Mesendoderm (in vitro differentiated cells): Measurements from ENCODE around the gene EVA1C.

Experiments used
- DNase-seq: peaks from one replicate; pipeline ENCODE4 v3.0.0; 2013
- H2AK5ac ChIP-seq: 2 replicates; pipeline ENCODE4 v1.6.1; 2013; ENCODE audit warnings: low read length, inconsistent platforms
- H2BK120ac ChIP-seq: 2 replicates; pipeline ENCODE4 v1.6.1; 2013; ENCODE audit warnings: low read depth, mild to moderate bottlenecking, low read length, moderate library complexity, mixed read lengths
- H2BK15ac ChIP-seq: replicated peaks from 2 replicates; pipeline ENCODE4 v1.6.1; 2013; ENCODE audit warnings: low read depth, mild to moderate bottlenecking, moderate library complexity
- H2BK5ac ChIP-seq: 2 replicates; pipeline ENCODE4 v1.6.1; 2013; ENCODE audit warnings: low read length, inconsistent platforms
- H3K18ac ChIP-seq: 2 replicates; pipeline ENCODE4 v1.6.1; 2013; ENCODE audit warnings: mild to moderate bottlenecking, low read length, mixed read lengths
- H3K23ac ChIP-seq: one replicate; pipeline ENCODE4 v1.6.1; 2013; ENCODE audit warnings: low read length
- H3K27ac ChIP-seq: 2 replicates; pipeline ENCODE4 v1.5.1; 2013; ENCODE audit warnings: low read depth, mild to moderate bottlenecking, inconsistent platforms, low read length, moderate library complexity
- H3K27me3 ChIP-seq: 2 replicates; pipeline ENCODE4 v1.6.1; 2013; ENCODE audit warnings: low read length, control low read depth, mild to moderate bottlenecking, inconsistent platforms; ENCODE audit not compliant: insufficient read depth, poor library complexity
- H3K36me3 ChIP-seq: 2 replicates; pipeline ENCODE4 v1.6.1; 2013; ENCODE audit warnings: low read length, inconsistent platforms; ENCODE audit not compliant: control insufficient read depth, insufficient read depth
- H3K4ac ChIP-seq: one replicate; pipeline ENCODE4 v1.6.1; 2013; ENCODE audit warnings: low read depth, mild to moderate bottlenecking, low read length, moderate library complexity
- H3K4me1 ChIP-seq: 2 replicates; pipeline ENCODE4 v1.6.1; 2013; ENCODE audit warnings: low read depth, low read length, inconsistent platforms; ENCODE audit not compliant: control insufficient read depth
- H3K4me2 ChIP-seq: 2 replicates; pipeline ENCODE4 v1.6.1; 2013; ENCODE audit warnings: low read length
- H3K4me3 ChIP-seq: 2 replicates; pipeline ENCODE4 v1.5.1; 2013; ENCODE audit warnings: mild to moderate bottlenecking, low read length
- H3K56ac ChIP-seq: one replicate; pipeline ENCODE4 v1.6.1; 2013; ENCODE audit warnings: low read length
- H3K79me1 ChIP-seq: 2 replicates; pipeline ENCODE4 v1.6.1; 2013; ENCODE audit warnings: low read length, inconsistent platforms
- H3K79me2 ChIP-seq: 2 replicates; pipeline ENCODE4 v1.6.1; 2013; ENCODE audit warnings: mild to moderate bottlenecking, low read length; ENCODE audit not compliant: control insufficient read depth, insufficient read depth
- H3K9ac ChIP-seq: 2 replicates; pipeline ENCODE4 v1.6.1; 2013; ENCODE audit warnings: low read length, inconsistent platforms
- H4K5ac ChIP-seq: one replicate; pipeline ENCODE4 v1.6.1; 2013; ENCODE audit warnings: low read length
- H4K8ac ChIP-seq: one replicate; pipeline ENCODE4 v1.6.1; 2013; ENCODE audit warnings: low read depth, mild to moderate bottlenecking, control low read depth, low read length, moderate library complexity
- WGBS: extraction: QIAGEN DNeasy Blood & Tissue Kit; methylation state at CpG from one replicate; pipeline ENCODE4 v1.1.7; 2013; ENCODE audit warnings: low lambda C conversion rate, missing lambda C conversion rate; ENCODE audit not compliant: insufficient coverage; ENCODE audit errors: extremely low coverage; 5-methylcytosine and 5-hydroxymethylcytosine counted together

Gene EVA1C

DNA sequence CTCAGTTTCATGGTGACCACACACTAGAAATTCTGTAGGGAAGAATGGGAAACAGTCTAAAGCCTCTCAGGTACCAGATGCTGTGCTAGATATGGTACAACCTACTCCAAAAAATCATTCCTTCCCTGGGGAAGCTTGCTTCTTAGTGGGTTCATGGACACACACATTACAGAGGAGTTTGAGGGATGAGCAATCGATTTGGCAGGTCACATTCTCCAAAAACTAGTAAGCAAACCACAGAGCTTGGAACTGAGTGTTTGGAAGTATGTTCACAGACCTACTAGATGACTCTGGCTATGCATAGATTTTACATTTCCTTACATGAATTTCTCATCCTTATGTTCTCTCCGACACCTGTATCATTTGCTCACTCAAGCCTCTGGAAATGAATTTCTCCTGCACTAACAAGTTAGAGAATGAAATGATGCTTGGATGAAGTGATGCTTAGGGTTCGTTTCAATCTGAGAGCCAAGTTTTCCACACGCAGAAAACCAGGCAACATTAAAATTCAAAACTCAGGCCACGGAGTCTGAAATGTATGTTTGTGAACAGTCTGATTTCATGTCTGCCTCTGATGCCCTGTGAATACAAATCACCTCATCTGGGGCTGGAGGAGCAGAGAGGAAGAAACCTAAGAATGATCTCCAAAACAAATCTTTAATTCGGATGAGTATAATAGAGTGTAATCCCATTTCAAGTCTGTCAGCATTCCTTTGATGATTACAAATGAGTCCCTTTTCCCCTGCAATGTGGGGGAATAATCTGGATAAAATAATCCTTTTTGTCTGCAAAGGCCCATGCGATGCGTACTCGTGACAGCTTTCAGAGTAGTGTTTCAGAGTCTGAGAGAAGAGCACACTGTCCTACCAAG lies 11.0 kb downstream of the EVA1C start:
- Histone ChIP-seq H3K79me1 (no peaks in the 10 kb centered on the region), H3K36me3 (no peaks in the 10 kb centered on the region), H3K27ac (no peak overlapping the region), H3K9ac (no peak overlapping the region), H2BK120ac (no peak overlapping the region), H3K79me2 (no peaks in the 10 kb centered on the region), H3K4me1 (no peaks in the 10 kb centered on the region), H4K8ac (no peak overlapping the region), H2AK5ac (no peak overlapping the region), H3K18ac (no peak overlapping the region), H3K4me3 (no peak overlapping the region), H3K4ac (no peak overlapping the region), H4K5ac (no peak overlapping the region), H3K4me2 (no peak overlapping the region), H3K56ac (no peak overlapping the region), H2BK15ac (no peak overlapping the region), H3K27me3 (no peaks in the 10 kb centered on the region), H2BK5ac (no peak overlapping the region), H3K23ac (no peak overlapping the region)
- WGBS, result no CpG with 5 or more reads among the region's 9 CpGs
- DNase-seq, result no peak

DNA sequence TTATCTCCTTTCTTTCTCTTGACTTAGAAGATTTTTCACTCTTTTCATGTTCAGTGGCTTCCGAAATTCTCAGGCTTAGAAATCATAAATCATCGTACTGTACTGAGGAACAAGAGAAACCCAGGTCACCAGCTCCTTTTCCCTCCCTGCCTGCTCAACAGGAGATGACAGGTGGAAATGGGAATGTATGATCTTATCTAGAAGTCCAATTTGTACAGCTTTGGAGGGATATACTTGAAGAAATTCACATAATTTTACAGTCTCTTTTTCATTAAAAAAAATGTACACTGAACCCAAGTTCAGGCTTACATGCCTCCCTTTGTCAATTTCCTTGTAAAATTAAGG lies 11.7 kb downstream of the EVA1C start:
- H2AK5ac ChIP-seq, result no peak overlapping the region
- WGBS, result no CpG with 5 or more reads among the region's 2 CpGs
- H3K56ac ChIP-seq, result no peak overlapping the region
- no peak overlapping the region for H2BK15ac ChIP-seq
- no peak for DNase-seq
- no peak overlapping the region for H4K5ac ChIP-seq
- no peak overlapping the region for H3K9ac ChIP-seq
- no peak overlapping the region for H3K4ac ChIP-seq
- no peak overlapping the region for H3K4me2 ChIP-seq
- H3K27me3 ChIP-seq, result no peaks in the 10 kb centered on the region
- no peaks in the 10 kb centered on the region for H3K4me1 ChIP-seq
- H2BK120ac ChIP-seq, result no peak overlapping the region
- no peak overlapping the region for H3K18ac ChIP-seq
- H4K8ac ChIP-seq, result no peak overlapping the region
- H3K79me1 ChIP-seq, result no peaks in the 10 kb centered on the region
- H3K4me3 ChIP-seq, result no peak overlapping the region
- no peak overlapping the region for H3K23ac ChIP-seq
- H2BK5ac ChIP-seq, result no peak overlapping the region
- H3K79me2 ChIP-seq, result no peaks in the 10 kb centered on the region
- H3K36me3 ChIP-seq, result no peaks in the 10 kb centered on the region
- H3K27ac ChIP-seq, result no peak overlapping the region

DNA sequence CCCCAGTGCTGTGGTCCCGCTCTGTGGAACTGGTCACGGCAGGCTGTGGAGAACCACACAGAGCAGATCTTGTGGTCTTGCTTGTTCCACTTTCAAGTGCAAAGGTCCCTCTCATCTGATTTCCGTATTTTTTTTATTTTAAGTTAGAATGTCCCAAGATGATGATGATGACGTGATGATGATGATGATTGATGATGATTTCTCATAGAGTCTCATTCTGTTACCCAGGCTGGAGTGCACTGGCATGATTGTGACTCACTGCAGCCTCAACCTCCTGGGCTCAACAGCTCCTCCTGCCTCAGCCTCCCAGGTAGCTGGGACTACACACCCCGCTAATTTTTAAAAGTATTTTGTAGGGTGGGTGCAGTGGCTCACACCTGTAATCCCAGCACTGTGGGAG lies 12.2 kb downstream of the EVA1C start:
- H3K79me1 ChIP-seq, result no peaks in the 10 kb centered on the region
- no peak overlapping the region for H3K4me3 ChIP-seq
- H3K36me3 ChIP-seq, result no peaks in the 10 kb centered on the region
- no CpG with 5 or more reads among the region's 5 CpGs for WGBS
- H3K27ac ChIP-seq, result no peak overlapping the region
- no peak overlapping the region for H2BK120ac ChIP-seq
- H3K23ac ChIP-seq, result no peak overlapping the region
- H2BK15ac ChIP-seq, result no peak overlapping the region
- H3K4ac ChIP-seq, result no peak overlapping the region
- no peak overlapping the region for H2AK5ac ChIP-seq
- no peak overlapping the region for H3K56ac ChIP-seq
- no peak overlapping the region for H2BK5ac ChIP-seq
- no peak overlapping the region for H3K9ac ChIP-seq
- no peak overlapping the region for H3K4me2 ChIP-seq
- H3K79me2 ChIP-seq, result no peaks in the 10 kb centered on the region
- no peaks in the 10 kb centered on the region for H3K4me1 ChIP-seq
- no peak overlapping the region for H4K5ac ChIP-seq
- no peaks in the 10 kb centered on the region for H3K27me3 ChIP-seq
- no peak overlapping the region for H4K8ac ChIP-seq
- no peak for DNase-seq
- no peak overlapping the region for H3K18ac ChIP-seq

DNA sequence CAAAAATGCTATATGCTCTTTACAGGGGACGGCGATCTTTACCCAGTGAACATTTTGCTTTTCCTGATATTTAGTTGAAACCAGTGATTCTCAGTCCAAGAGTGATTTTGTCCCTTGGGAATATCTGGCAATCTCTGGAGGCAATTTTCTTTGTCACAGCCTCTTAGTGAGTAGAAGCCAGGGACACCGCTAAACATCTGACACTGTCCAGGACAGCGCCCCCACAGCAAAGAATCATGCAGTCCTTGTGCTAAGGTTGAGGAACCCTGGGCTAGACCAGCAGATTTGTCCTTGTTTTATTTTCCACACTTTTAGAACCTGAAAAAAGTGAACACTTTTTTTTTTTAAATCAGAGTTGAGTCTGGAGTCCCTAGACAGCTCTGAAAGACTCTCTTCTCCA lies 13.1 kb downstream of the EVA1C start:
- no peak overlapping the region for H3K23ac ChIP-seq
- WGBS, result no CpG with 5 or more reads among the region's 4 CpGs
- no peaks in the 10 kb centered on the region for H3K79me2 ChIP-seq

DNA sequence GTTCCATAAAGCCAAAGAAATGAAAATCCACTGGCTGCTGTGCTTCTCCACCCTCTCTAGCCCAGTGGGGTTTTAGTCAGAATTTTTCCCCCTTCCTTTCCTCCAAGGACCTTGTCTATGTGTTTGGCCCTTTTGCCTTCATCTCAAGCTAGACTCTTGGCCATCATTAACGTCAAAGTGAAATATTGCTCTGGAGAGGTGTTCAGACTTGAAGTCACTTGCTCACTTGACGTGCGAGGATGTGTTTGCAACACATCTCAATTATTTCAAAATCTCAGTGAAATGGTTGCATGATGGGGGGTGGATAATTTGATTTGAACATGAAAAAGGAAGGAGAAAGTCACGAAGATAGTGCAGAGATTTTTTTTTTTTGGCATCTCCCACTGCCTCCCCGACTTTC lies 13.6 kb downstream of the EVA1C start:
- no peak overlapping the region for H2BK120ac ChIP-seq
- DNase-seq, result no peak
- H3K9ac ChIP-seq, result no peak overlapping the region
- no peak overlapping the region for H3K18ac ChIP-seq
- no peak overlapping the region for H3K56ac ChIP-seq
- H3K23ac ChIP-seq, result no peak overlapping the region
- H3K27ac ChIP-seq, result no peak overlapping the region
- H2BK15ac ChIP-seq, result no peak overlapping the region
- H4K5ac ChIP-seq, result no peak overlapping the region
- H3K79me2 ChIP-seq, result no peaks in the 10 kb centered on the region
- no peaks in the 10 kb centered on the region for H3K79me1 ChIP-seq
- no peak overlapping the region for H2BK5ac ChIP-seq
- no CpG with 5 or more reads among the region's 5 CpGs for WGBS
- no peak overlapping the region for H3K4me2 ChIP-seq
- no peaks in the 10 kb centered on the region for H3K36me3 ChIP-seq
- no peaks in the 10 kb centered on the region for H3K27me3 ChIP-seq
- no peak overlapping the region for H4K8ac ChIP-seq
- H2AK5ac ChIP-seq, result no peak overlapping the region
- no peaks in the 10 kb centered on the region for H3K4me1 ChIP-seq
- H3K4ac ChIP-seq, result no peak overlapping the region
- no peak overlapping the region for H3K4me3 ChIP-seq

More for the DNA sequence above, 13.1 kb downstream of the EVA1C start:
- no peak overlapping the region for H3K4me3 ChIP-seq
- H2BK15ac ChIP-seq, result no peak overlapping the region
- no peak overlapping the region for H3K4me2 ChIP-seq
- no peaks in the 10 kb centered on the region for H3K79me1 ChIP-seq
- no peak overlapping the region for H4K8ac ChIP-seq
- H3K4ac ChIP-seq, result no peak overlapping the region
- H3K18ac ChIP-seq, result no peak overlapping the region
- no peak overlapping the region for H3K9ac ChIP-seq
- DNase-seq, result no peak
- no peak overlapping the region for H4K5ac ChIP-seq
- H3K27ac ChIP-seq, result no peak overlapping the region
- H3K27me3 ChIP-seq, result no peaks in the 10 kb centered on the region
- no peak overlapping the region for H3K56ac ChIP-seq
- no peaks in the 10 kb centered on the region for H3K4me1 ChIP-seq
- H3K36me3 ChIP-seq, result no peaks in the 10 kb centered on the region
- H2AK5ac ChIP-seq, result no peak overlapping the region
- H2BK120ac ChIP-seq, result no peak overlapping the region
- no peak overlapping the region for H2BK5ac ChIP-seq

DNA sequence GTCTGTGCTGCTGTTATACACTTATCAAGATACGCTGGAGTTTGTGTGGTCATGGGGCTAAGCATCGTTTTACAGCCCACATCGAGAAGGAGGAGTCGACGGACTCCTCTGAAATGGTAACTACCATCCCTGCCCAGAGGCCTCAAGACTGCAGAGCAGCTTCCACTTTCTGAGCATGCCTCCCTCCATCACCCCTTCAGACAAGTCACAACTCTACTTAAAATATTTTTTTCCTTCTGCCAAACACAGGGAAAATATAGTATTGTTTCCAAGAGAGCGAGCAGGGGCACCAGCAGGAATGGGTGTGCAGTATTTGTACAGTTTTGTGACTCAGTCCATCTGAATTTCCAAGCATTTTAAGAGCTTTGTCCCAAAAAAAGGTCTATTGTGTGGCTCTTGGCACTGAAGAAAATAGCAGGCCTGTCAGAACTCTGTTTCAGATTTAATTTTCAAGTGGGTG lies 14.1 kb downstream of the EVA1C start:
- Histone ChIP-seq H2AK5ac (no peak overlapping the region), H3K4me1 (no peaks in the 10 kb centered on the region), H3K4me3 (no peak overlapping the region), H3K27ac (no peak overlapping the region), H3K23ac (no peak overlapping the region), H3K79me2 (no peaks in the 10 kb centered on the region), H3K79me1 (no peaks in the 10 kb centered on the region), H4K5ac (no peak overlapping the region), H3K18ac (no peak overlapping the region), H3K4ac (no peak overlapping the region), H3K56ac (no peak overlapping the region), H3K9ac (no peak overlapping the region), H3K27me3 (no peaks in the 10 kb centered on the region), H2BK120ac (no peak overlapping the region), H2BK15ac (no peak overlapping the region), H3K4me2 (no peak overlapping the region), H3K36me3 (no peaks in the 10 kb centered on the region), H4K8ac (no peak overlapping the region), H2BK5ac (no peak overlapping the region)
- WGBS, result no CpG with 5 or more reads among the region's 6 CpGs
- no peak for DNase-seq
